IPS-18c (cell line): ENCODE results near the gene ZIK1.

Source experiments
- H3K4me3 ChIP-seq: 2 replicates; pipeline ENCODE4 v1.7.0; 2013; ENCODE audit warnings: low read depth, mild to moderate bottlenecking, low read length, moderate library complexity; ENCODE audit not compliant: insufficient read depth
- H3K9me3 ChIP-seq: one replicate; pipeline ENCODE4 v1.6.1; 2013; ENCODE audit warnings: mild to moderate bottlenecking, low read length, moderate library complexity; ENCODE audit not compliant: control insufficient read depth, insufficient read depth

ZIK1 gene

DNA sequence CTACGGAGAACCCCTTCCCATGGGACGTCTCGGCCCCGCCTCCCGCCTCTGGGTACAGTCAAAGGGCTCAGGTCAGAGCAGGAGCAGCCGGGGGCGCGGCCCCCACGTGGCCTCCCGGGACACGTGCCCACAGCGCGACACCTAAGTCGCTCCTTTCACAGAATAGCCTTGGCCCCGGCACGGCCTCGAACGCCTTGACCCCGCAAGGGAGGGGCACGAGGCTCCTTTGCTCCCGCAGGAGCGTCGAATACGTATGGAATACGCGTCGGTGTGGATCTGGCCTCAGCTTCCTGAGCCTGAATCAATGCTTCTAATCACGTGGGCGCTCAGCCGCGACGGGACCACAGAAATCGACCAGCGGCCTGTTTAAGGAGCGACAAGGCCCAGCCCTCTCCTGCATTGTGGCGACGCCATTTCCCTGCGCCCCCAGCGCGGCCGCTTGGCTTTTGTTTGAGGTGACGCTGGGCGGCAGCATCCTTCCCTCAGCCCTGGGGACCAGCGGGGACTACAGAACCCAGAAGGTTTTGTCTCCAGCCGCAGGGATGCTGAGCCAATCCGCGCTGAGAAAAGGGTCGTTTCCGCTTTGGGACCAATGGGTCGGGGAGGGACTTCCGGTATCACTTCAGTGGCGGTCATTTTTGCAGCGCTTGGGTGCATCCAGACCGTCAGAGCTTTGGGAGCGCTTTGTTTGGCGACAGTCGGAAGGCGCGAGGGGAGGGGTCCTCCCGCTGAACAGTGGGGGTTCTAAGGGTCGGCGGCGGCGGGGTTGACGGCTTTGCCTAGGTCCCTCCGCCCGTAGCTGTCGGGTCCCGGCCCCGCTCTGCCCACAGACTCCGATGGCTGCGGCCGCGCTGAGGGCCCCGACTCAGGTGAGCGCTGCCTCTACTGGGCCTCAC lies at the start of gene ZIK1:
TSS of gene ZIK1 (plus strand) at position 625 of the 896 bp plus-strand sequence. CDS start at position 837, 212 bp downstream.
- peaks cover 19% of the 10 kb centered on the region for H3K9me3 ChIP-seq
- peak within 1 kb of the TSS; percentile 84 for H3K4me3 ChIP-seq

- H3K9me3 ChIP-seq = peaks cover 23% of the 10 kb centered on the region
These were observed 45.9 kb upstream of the ZIK1 start for GRCh38 chr19:57537953-57538547.

DNA sequence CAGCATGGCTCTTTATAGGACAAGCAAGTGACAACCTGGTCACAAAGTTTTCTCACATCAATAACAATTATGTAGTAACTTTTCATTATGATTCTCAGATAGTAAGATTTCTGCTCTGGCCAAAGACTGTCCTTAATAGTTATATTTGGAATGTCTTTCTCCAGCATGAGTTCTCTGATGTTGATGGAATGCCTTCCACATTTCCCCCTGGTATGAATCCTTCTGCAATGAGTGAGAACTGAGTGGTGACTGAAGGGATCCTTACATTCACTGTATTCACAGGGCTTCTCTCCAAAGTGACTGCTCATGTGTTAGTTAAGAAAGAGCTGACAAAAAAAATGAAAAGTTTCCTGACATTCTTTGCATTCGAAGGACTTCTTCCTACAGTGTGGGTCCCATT lies 37.4 kb upstream of the ZIK1 start:
- H3K4me3 ChIP-seq = no peak overlapping the region
- H3K9me3 ChIP-seq = peaks cover 7% of the 10 kb centered on the region

More at GRCh38 chr19:57537953-57538547, 45.9 kb upstream of the ZIK1 start:
- H3K4me3 ChIP-seq = 0 out of 2 replicates have a peak overlapping the region, but pooled peaks have one; percentile 6

GRCh38 chr19:57552432-57552831 lies 31.5 kb upstream of the ZIK1 start:
- peaks cover 4% of the 10 kb centered on the region for H3K9me3 ChIP-seq
- H3K4me3 ChIP-seq = no peak overlapping the region

- peaks cover 2% of the 10 kb centered on the region for H3K9me3 ChIP-seq
- no peak overlapping the region for H3K4me3 ChIP-seq
These were observed 26.3 kb upstream of the ZIK1 start for GRCh38 chr19:57557659-57558058.

DNA sequence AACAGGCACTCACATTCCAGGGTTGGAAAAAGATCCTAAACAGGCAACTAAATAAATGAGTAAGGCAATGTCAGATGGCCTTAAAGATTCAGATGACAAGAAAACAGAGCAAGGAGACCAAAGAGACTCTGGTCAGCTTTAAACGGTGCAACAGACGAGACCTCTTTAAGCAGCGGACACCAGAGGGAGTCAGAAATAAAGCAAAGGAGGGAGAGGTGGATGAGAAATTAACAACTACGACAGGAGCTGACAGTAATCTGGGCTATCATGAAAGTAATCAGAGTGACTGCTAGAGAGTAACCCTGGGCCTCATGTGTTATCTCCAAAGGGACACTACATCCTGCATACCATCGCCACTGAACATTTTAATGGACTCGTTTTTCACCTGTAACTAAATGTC lies 25.4 kb upstream of the ZIK1 start:
- Histone ChIP-seq H3K9me3 (peaks cover 2% of the 10 kb centered on the region), H3K4me3 (peak overlapping the region; percentile 97)

GRCh38 chr19:57559008-57559403 lies 24.9 kb upstream of the ZIK1 start:
- Histone ChIP-seq H3K9me3 (peaks cover 3% of the 10 kb centered on the region), H3K4me3 (peak overlapping the region; percentile 97)

DNA sequence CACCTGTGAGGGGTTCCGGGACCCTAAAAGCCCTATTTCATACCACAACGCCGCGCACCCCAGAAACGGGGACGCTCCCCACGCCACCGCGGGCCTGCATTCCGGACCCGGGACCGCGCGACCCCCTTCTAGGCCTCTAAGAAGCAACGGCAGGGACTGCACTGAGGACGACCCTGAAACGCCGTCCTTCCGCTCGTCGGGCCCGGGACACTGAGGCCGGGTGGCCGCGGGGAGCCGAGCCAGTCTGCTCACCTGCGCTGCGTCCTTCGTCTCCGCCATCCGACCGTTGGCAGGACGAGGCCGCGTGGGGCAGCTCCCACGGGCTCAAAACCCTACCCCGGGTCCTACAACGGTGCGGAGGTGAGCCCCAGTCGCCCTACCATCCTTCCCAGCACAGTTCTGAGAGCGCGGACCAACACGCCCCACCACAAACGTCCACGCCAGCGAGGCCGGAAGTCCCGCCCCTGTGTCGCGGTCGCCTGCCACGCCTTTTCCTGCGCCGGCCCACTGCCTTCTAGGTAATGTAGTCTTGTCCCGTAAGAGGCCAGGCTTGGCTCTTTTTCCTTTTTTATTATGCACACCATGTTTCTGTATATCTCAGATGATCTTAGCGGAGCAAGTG lies 24.4 kb upstream of the ZIK1 start, which contains the start of gene ZNF550:
TSS of gene ZNF550 (minus strand) at position 460 of the 622 bp plus-strand sequence. CDS start at position 279, 181 bp downstream.
- H3K4me3 ChIP-seq = peak within 1 kb of the TSS; percentile 97
- H3K9me3 ChIP-seq = peaks cover 8% of the 10 kb centered on the region

DNA sequence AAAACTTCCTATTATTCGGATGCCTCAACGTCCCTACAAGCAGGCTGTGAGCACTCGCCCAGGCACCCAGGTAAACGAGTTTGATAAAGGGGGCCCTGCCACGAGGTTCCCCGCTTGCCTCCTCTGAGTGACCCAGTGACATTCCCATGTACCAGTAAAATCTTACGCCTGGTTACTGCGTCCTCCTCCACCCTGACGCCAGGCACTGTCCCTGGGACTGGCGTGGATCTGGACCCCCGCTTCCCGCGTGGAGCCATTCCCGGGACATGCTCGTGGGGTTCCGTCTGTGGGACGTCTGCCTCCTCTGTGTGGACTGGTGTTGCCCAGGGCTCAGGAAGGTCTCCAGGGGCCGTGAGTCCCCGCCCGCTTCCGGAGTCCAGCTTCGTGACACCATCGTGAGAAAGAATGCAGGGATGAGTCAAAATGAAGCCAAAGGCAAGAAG lies 23.9 kb upstream of the ZIK1 start:
- H3K9me3 ChIP-seq = peaks cover 10% of the 10 kb centered on the region

GRCh38 chr19:57563547-57563946 lies 20.4 kb upstream of the ZIK1 start:
- peaks cover 26% of the 10 kb centered on the region for H3K9me3 ChIP-seq
- H3K4me3 ChIP-seq = no peak overlapping the region

More for the DNA sequence above, 23.9 kb upstream of the ZIK1 start:
- peak overlapping the region; percentile 97; the same call in 1 of the 2 replicates for H3K4me3 ChIP-seq

DNA sequence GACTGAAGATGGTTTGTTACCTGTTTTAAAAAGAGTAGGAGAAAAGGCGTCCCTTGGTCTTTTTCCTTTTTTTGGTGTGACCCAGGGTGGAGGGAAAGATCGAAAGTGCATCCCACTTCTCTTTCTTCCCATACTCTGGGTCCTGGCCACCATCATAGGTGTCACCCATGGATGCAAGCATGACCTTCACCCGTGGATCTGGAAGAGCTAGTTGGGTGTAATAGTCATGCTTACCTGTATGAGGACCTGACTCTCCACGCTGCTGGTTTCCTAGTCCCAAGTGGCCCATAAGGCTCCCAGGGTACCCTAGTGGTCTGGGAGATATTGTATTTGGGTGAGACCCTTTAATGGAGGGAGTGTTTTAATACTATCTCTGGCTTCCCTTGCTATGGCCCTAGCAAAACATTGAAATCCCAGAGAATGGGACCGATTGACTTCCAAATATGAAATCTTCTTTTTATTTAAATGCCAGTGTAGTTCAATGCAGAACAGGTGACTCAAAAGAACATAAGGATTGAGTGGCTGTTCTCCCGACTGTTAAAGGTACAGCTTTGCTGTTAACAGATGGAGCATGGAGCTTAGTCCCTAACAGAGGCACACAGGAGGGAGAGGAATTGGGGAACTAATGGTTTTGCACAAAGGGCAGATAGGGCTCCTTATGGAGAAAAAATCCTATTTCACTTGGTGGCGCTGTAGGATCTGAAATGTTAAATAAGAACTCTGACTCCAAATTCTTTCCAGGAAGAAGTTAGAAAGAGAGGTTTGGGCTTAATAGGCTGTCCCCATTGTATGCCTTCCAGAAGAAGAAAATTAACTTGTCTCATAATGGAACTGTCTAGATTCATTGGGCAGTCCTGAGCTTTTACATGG lies 17.3 kb upstream of the ZIK1 start:
- Histone ChIP-seq H3K9me3 (peaks cover 35% of the 10 kb centered on the region), H3K4me3 (no peak overlapping the region)

DNA sequence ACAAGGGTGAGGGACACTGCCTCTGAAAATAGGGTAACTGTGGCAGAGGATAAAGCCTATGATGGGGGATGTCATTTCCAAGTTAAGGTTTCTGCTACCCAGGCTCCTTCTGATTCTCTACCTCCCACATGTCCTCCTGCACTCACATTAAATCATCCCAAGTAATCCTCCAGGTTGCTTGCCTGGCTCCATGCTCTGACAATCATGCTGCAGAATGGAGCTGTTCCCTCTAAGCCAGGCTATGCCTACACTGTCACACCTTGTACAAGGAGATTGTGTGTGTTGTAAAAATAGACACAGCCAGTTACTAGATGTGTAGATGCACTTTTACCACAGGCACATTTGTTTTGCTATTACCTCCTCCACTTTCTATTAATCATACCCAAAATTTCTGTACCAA lies 13.2 kb upstream of the ZIK1 start:
- H3K9me3 ChIP-seq = peaks cover 50% of the 10 kb centered on the region

GRCh38 chr19:57572415-57572947 lies 11.5 kb upstream of the ZIK1 start:
- Histone ChIP-seq H3K9me3 (peaks cover 37% of the 10 kb centered on the region), H3K4me3 (no peak overlapping the region)

More for the DNA sequence above, 13.2 kb upstream of the ZIK1 start:
- H3K4me3 ChIP-seq = no peak overlapping the region; the same call in 1 of the 2 replicates

GRCh38 chr19:57576661-57577060 lies 7.3 kb upstream of the ZIK1 start:
- Histone ChIP-seq H3K9me3 (peaks cover 31% of the 10 kb centered on the region), H3K4me3 (no peak overlapping the region)

- Histone ChIP-seq H3K9me3 (peaks cover 15% of the 10 kb centered on the region), H3K4me3 (peak within 1 kb of the TSS; percentile 99)
These were observed 5.3 kb upstream of the ZIK1 start, which contains the start of gene ZNF416 for GRCh38 chr19:57578487-57579205. Gene ZNF416, minus strand, starts transcription at chr19:57578911. Its CDS starts 207 bp downstream, at chr19:57578704.

DNA sequence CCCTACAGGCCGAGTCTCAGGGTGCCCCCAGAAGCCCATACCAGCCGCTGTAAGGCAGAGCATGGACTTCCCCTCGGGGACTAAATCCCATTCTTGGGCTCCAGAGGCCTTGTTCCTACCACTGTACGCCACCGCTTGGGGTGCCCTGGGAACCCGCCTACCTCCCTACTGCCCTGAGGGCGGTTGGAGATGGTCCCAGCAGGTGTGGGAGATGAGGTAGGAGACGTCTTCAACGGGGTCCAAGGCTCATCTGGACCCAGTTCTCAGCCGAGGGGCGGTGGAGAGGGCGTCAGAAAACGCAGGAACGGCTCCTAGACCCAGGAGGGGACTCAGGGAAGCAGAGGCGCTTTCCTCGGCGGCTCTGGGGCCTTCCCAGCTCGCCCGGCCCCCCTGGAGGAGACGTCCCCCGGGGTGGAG lies 833 bp upstream of the ZIK1 start:
- Histone ChIP-seq H3K9me3 (peaks cover 17% of the 10 kb centered on the region), H3K4me3 (peak overlapping the region; percentile 84)
